GM18909 (cell line): ENCODE measurements around the gene ELP2.

Experiments
- ATAC-seq: cut with Tn5 transposase; IDR thresholded peaks from one replicate; pipeline ENCODE4 v1.9.1; 2021; ENCODE audit warnings: mild to moderate bottlenecking; ENCODE audit not compliant: unreplicated experiment, poor library complexity

The ELP2 gene

DNA sequence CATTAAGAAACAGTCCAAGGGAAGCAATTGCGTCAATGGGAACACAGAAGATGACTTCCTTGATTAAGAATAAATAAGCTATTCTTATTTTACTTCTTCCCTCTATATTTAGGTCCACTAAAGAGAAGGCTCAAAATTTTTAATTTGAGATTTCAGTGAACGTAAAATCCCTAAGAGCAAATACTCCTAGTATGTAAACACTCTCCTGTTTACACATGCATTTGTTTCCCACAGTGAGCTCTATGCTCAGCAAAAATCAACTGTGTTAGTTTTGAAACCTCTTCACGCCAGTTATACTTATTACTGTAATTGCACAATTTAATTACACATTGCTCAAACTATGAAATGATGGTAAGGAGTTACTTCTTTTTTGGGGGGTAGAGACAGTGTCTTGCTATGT is 9.4 kb upstream of the ELP2 start:
- no peak for ATAC-seq

DNA sequence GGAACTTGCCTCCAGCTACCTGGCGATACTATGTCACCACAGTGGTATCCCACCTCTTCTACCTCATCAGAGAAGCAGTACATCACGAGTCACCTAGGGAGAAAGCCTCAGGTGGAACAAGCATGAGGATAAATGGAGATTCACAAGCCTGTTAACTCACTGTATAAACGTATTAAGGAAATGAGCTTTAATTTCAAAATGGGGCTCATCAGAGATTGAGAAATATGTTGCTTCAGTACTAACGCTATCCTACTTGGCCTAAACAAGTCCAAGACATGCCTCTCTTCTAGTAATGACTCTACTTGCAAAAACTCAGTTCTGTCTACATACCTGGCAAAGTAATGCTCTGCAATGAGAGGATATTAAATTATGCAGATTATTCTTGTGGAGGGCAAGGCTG is 4.9 kb upstream of the ELP2 start:
- no peak for ATAC-seq

DNA sequence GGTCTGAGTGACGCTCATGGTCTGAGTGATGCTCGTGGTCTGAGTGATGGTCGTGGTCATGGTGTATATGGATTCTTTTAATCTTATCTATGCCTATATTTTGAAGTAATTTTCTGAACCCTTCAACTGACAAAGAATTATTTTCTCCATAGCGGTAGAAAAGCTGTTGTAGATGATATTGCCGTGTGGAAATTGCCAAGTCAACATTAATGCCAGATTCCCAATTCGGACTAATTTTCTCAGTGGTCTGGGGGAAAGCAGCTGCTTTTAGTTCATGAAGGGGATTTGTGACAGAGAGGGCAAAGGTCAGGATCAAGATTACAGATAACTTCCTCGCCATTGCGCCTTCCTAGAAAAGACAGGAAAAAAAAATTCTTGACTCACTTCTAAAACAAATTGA is 3.0 kb upstream of the ELP2 start:
- no peak for ATAC-seq

DNA sequence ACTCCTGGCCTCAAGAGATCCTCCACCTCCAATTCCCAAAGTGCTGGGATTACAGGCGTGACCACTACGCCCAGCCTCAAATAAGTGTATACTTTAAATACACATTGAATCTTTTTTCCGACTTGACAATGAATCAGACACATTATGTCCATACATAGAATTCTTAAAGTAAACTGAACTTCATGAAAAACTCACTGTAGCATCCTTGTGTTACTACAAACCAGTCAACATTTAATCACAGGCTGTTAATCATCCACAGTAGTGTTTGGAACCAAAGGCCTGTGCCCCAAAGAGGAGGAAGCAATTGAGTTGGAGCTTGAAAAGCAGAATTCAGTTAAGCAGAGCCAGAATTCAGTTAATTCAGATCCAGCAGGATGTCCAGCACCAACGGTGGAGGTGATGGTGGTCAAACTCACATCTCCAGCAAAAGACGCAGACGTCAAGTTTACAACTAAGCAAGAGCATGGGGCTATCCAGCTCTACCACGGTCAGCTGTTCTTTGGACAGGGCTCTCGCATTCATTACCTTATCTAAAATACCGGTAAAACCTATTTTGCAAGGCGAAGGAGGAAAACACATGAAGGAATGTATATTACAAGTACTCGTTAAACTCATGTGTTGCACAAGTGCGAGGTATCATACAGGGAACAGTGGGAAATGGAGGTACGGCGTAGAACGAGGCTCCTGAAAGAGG is 1.7 kb upstream of the ELP2 start:
- ATAC-seq = no peak

DNA sequence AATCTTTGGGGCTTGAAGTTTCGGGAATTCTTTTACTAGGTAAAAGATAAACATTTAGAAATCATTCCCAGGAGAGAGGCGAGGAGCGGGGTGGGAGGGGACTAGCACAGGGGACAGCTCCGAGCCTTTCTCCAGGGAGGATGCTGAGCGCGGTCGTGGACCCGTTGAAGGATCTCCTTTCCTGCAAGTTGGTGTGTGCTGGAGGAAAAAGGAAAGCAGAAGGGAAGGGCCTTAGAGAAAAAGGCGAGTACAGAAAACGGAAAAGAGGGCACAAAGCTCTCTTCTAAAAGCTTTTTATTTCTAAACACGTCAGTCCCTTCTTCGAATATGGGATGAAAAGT is 1.2 kb upstream of the ELP2 start:
- ATAC-seq = no peak

DNA sequence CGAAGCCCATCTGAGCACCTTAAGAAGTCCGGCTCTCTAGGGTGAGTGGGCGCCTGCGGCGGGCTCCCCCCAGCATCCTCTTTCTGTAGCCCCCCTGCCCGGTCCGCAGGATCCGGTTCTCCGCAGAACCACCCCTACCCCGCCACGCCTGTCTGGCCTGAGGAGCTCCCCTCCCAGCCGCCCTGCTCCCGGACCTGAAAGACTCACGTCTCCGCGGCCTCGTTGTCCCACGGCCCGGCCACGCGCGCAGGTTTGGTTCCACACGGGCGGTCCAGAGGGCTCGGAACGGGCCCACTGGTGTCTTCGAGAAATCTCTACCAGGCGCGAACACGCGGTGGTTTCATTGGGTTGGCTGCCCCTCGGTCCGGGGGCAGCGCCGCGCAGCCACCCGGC is 796 bp upstream of the ELP2 start:
- ATAC-seq = peak; percentile 16

DNA sequence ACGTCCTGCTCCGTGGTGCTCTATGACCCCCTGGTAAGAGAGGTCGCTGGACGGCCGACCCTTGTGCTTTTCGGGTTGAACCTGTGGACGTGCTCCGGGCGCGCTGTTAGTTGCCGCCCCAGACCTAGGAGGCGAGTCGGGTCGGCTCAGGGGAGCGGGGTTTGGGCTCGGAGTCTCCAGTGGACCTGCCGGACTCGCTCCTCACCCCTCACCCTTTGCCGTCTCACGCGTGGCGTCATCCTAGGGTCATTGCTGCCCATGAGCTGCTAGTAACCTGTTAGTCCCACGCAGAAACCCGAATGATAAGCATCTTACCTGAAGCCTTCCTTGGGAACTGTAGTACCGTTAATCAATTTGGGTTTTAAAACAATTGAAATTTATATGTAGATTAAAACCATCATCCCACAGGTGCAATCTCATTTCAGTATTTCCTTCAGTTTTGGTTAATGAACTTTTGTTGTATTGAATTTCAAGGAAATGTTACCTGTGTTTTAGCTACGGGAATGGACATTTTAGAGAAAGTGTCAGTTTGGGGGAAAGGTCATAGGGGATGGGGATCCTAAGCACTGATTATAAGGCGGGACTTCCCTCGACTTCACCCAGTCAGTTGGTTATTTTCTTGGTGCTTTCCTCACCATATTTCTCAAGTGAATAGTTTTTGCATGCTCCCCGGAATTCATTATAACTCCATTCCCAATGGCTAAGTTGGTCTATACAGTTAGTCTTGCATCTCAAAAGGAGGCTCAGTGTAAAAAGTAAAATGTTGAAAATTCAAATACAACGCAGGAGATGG is 536 bp downstream of the ELP2 start:
- ATAC-seq = peak; percentile 26

DNA sequence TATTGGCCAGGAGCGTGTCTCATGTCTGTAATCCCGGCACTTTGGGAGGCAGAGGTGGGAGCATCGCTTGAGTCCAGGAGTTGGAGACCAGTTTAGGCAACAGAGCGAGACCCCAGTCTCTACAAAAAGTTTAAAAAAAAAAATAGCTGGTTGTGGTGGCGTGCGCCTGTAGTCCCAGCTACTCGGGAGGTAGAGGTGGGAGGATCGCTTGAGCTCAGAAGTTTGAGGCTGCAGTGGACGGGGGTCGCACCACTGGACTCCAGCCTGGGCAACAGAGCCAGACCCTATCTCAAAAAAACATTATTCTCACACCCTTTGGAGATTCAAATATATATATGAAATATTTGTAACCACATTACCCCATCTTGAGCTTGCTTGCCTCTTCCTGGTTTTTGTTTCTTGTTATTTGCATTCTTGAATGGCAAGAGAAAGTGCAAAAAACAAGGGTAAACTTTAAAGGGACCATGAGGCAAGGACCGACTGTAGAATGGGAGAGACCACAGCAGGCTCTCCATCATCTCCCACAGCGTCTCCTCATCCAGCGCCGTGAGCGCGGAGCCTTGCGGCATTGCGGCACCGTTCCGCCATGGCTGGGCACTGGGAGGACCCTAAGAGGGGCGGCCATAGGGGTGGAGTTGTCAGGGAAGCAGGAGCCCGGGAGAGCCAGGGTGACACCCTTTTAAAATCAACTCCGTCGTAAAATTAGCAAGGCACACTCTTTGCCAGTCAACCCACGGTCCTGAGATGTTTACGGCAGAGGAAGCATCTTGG is 1.4 kb downstream of the ELP2 start:
- no peak for ATAC-seq

DNA sequence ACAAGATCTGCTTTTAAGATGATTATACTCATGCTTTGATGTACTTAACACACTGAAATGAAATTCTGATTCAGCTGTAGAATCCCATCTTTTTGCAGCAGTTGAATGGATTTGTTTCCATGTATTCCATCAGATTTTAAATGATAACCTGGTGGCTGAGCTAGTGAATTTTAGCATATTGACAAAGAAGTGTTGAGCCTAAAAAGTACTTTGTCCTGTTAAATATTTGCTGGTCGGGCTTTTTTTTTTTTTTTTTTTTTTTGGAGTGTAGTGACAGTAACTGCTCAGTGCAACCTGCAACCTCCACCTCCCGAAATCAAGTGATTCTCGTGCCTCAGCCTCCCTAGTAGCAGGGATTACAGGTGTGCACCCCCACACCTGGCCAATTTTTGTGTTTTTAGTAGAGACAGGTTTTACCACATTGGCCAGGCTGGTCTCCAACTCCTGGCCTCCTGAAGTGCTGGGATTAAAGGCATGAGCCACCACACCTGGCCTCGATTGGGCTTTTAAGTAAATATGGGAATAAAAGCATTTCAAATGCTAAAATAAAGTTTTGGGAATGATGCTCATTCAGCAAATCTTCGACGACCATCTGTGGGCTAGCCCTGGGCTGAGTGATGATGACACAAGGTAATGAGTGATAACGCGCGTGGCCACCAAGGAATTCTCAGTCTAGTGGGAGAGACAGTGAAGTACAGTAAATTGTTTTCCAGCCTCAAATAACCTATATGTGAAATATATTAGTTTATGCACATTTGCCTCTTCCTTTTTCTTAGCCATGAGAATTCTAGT is 2.2 kb downstream of the ELP2 start:
- ATAC-seq = no peak

DNA sequence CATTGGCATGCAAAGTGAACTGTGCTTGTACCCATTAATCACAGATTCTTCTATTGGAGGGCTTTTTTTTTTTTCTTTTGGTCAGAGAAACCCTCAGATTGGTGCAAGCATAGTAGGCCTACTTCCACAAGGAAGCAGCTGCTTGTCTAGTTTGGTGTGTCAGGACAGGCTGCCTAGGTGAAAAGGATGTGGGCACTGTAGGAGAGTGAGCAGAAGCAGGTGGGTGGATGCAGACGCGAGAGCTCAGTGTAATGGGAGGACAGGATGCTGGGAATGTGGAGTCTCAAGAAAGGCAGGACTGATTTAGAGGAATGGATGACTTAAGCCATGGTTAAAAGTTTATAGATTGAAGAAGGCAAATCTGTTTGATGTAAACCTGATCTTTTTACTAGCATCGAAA is 3.1 kb downstream of the ELP2 start:
- no peak for ATAC-seq

DNA sequence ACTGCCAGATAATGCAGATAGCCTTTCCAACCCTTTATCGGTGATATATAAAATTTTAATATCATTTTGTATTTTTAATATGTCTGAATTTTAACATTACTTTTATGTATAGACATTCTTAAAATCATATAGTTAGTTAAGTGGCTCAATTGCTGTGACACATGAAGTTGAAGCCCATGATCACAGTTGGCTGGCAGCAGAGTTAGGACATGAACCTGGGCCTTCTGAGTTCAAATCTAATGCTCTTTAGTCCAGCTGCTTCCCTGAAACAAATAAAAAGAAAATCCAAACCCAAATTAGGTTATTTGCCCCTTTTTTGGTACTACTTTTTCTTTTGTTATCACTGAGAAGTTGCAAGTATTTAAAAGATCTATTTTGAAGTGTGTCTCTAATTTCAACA is 5.6 kb downstream of the ELP2 start:
- ATAC-seq = no peak

DNA sequence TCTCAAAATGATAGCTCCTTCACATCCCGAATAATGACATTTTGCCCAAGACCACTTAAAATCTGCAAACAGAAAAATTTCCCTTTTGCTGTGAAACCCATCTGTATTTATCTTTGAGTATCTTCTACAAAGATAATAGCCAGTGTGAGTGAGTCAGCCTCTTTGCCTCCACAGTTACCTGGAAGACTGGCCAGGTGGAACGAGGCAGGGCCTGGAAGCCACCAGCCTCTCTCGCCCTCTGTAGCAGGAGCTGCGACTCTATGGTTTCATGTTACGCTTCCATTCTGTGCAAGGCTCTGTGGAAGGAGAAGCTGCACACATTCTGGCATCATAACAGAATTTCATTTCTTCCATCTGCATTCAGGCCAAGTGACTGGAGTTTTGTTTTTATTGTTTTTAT is 9.5 kb downstream of the ELP2 start:
- ATAC-seq = no peak

DNA sequence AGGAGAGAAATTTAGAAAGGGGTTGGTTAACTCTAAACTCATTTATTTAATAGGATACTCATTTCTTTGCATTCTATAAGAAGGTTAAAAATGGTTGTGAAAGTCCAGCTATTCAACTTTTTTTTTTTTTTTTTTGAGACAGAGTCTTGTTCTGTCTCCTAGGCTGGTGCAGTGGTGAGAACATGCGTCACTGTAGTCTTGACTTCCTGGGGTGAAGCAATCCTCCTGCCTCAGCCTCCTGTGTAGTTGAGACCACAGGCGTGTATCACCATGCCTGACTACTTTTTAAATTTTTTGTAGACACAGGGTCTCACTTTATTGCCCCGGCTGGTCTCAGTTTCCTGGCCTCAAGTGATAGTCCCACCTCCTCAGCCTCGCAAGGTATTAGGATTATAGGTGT is 11.9 kb downstream of the ELP2 start:
- ATAC-seq = no peak

DNA sequence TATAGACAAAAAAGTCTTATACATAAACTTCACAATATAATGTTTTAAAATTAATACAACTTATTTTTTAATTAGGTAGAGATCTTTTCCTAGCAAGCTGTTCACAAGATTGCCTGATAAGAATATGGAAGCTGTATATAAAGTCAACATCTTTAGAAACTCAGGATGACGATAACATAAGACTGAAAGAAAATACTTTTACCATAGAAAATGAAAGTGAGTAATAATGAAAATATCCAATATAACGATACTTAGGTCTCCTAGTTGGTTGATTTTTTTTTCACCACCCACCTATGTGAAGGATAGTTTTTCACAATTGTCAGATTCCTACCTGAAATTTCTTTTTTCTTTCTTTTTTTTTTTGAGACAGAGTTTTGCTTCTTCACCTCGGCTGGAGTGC is 13.1 kb downstream of the ELP2 start:
- no peak for ATAC-seq

DNA sequence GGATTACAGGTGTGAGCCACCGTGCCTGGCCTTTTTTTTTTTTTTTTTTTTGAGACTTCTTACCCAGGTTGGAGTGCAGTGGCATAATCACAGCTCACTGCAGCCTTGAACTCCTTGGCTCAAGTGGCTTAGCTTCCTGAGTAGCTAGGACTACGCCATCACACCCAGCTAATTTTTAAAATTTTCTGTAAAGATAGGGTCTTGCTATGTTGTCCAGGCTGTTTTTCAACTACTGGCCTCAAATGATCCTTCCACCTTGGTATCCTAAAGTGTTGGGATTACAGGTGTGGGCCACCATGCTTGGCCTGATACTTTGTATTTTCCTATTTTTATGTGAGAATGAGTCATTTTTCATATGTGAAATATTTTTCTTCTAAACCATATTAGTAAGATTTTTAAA is 13.7 kb downstream of the ELP2 start:
- ATAC-seq = no peak

DNA sequence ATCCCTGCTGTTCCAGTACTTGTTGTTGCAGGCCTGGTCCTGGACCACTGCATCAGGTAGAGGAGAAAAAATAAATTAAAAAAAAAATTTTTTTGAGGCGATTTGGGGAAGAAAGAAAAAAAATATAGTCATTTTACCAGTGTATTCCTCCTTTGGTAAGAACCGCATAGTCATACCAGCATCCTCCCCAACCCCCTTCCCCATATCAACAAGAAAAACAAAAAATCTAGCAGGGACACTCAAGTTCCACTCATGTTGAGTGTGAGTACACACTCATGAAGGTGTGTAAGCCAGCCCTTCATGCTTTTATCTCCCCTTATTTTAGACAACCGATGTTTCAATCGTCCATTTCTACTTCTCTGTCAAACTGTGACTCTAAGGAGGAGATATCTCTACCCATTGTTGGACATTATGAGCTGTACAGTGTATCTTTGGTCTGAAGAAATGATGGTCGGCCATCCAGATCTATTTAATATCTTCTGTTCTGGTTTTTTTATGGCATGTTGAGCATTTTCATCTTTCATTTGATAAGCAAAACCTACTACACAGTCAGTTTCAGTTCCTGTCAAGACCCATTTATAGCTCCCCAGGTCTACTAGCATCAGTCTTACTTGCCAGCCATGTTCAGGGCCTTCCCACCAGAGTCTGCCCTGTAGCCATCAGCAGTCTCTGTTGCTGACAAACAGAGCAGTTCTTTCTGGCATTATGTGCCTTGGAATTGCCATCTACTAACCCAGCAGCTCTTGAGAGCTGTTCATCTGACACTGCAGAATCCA is 20.0 kb downstream of the ELP2 start:
- peak; percentile 95 for ATAC-seq

DNA sequence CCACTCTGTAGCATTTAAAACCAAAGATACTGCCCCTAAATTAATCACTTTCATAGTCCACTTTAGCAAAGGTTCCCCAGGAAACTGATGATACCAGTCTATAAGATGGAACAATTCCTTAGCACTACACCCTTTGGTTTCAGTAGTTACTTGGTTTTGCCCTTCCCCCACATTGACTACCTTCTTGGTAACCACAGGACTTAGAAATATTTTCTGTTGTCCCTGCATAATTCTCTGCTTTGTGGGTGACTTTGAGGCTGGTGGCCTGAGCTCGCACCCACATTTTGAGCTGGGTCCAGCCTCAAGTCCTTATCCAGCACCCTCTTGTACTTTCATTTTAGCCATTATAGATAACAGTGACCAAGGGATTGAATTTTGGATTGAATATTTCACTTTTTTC is 23.1 kb downstream of the ELP2 start:
- no peak for ATAC-seq

DNA sequence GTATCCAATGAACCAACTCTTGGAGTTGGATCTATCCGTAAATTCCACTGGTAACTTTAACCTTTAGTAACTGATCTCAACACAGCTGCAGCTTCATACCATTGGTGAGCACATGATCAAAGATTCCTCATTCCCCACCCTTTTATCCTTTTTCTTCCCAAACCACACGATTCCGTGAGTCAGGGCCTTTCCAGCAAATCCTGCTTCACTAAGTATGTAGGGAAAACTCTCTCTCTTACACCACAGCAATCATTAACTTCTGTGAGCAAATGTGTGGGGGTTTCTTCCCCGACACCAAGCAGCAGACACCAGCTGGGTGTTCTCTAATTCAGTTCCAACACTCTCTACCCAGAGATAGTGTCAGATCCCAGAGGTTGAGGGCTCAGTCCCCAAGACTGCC is 23.5 kb downstream of the ELP2 start:
- no peak for ATAC-seq

DNA sequence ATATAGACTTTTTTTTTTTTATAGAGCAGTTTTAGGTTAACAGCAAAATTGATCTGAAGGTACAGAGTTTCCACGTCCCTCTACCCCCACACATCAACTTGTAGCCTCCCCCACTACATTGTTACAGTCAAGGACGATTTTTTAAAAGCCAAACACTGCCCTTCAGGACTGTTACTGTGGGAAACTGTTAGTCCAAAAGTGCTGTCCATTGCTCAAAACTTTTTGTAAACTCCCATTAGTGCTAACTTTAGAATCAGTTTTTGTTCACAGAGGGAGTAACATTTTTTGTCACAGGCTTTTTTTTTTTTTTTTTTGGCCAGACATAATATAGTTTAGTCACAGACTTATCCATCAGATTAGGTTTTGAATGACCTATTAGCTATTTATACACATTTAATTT is 24.1 kb downstream of the ELP2 start:
- no peak for ATAC-seq
